H9 (cell line): ENCODE measurements around the gene PELI2. TPM values are rescaled to one million over a fixed set of nuclear protein-coding genes. Genes with fewer than 3 reads are reported as not detected.

Experiments used
- DNase-seq: peaks from one replicate; pipeline ENCODE4 v3.0.0-alpha.2; 2017
- H2AFZ ChIP-seq: one replicate; pipeline ENCODE4 v1.6.1; 2013; ENCODE audit warnings: mild to moderate bottlenecking, low read length, control low read depth, moderate library complexity
- H2AK5ac ChIP-seq: 2 replicates; pipeline ENCODE4 v1.6.1; 2013; ENCODE audit warnings: low read length, control low read depth, mixed read lengths; ENCODE audit not compliant: insufficient read length
- H2BK120ac ChIP-seq: one replicate; pipeline ENCODE4 v1.6.1; 2013; ENCODE audit warnings: low read depth, mild to moderate bottlenecking, low read length, control low read depth, inconsistent platforms; ENCODE audit not compliant: poor library complexity, severe bottlenecking
- H2BK12ac ChIP-seq: 2 replicates; pipeline ENCODE4 v1.6.1; 2013; ENCODE audit warnings: low read length, control low read depth, mixed read lengths, low read depth; ENCODE audit not compliant: insufficient read length
- H2BK15ac ChIP-seq: 2 replicates; pipeline ENCODE4 v1.6.1; 2013; ENCODE audit warnings: low read depth, low read length, control low read depth
- H2BK20ac ChIP-seq: one replicate; pipeline ENCODE4 v1.6.1; 2013; ENCODE audit warnings: low read depth, mild to moderate bottlenecking, low read length, control low read depth, inconsistent platforms; ENCODE audit not compliant: poor library complexity, severe bottlenecking
- H2BK5ac ChIP-seq: 2 replicates; pipeline ENCODE4 v1.6.1; 2013; ENCODE audit warnings: low read length, control low read depth, mixed read lengths; ENCODE audit not compliant: insufficient read length
- H3K14ac ChIP-seq: 2 replicates; pipeline ENCODE4 v1.6.1; 2013; ENCODE audit warnings: low read length, control low read depth; ENCODE audit not compliant: insufficient read depth
- H3K18ac ChIP-seq: 2 replicates; pipeline ENCODE4 v1.6.1; 2013; ENCODE audit warnings: low read depth, mild to moderate bottlenecking, mixed read lengths, low read length, control low read depth; ENCODE audit not compliant: insufficient read length
- H3K23ac ChIP-seq: 2 replicates; pipeline ENCODE4 v1.6.1; 2013; ENCODE audit warnings: low read length, control low read depth, mixed read lengths, low read depth; ENCODE audit not compliant: insufficient read length
- H3K23me2 ChIP-seq: 2 replicates; pipeline ENCODE4 v1.6.1; 2013; ENCODE audit warnings: low read depth, mild to moderate bottlenecking, mixed read lengths, low read length, control low read depth; ENCODE audit not compliant: insufficient read length, poor library complexity, severe bottlenecking
- H3K27ac ChIP-seq: 2 replicates; pipeline ENCODE4 v1.5.1; 2013; ENCODE audit warnings: low read length, control low read depth, mixed read lengths, low read depth; ENCODE audit not compliant: insufficient read length
- H3K27me3 ChIP-seq: 2 replicates; pipeline ENCODE4 v1.6.1; 2013; ENCODE audit warnings: low read length, control low read depth, inconsistent platforms; ENCODE audit not compliant: insufficient read depth
- H3K4ac ChIP-seq: 2 replicates; pipeline ENCODE4 v1.6.1; 2013; ENCODE audit warnings: low read depth, mild to moderate bottlenecking, control low read depth, inconsistent platforms, low read length, moderate library complexity
- H3K4me1 ChIP-seq: 2 replicates; pipeline ENCODE4 v1.6.1; 2013; ENCODE audit warnings: low read length, control low read depth, inconsistent platforms; ENCODE audit not compliant: insufficient read depth
- H3K4me2 ChIP-seq: 2 replicates; pipeline ENCODE4 v1.6.1; 2013; ENCODE audit warnings: low read length, control low read depth, mixed read lengths; ENCODE audit not compliant: insufficient read length, insufficient read depth
- H3K56ac ChIP-seq: 2 replicates; pipeline ENCODE4 v1.6.1; 2013; ENCODE audit warnings: low read depth, mild to moderate bottlenecking, mixed read lengths, low read length, control low read depth; ENCODE audit not compliant: insufficient read length
- H3K79me1 ChIP-seq: 2 replicates; pipeline ENCODE4 v1.6.1; 2013; ENCODE audit warnings: low read depth, mild to moderate bottlenecking, moderate library complexity, low read length, control low read depth, inconsistent platforms; ENCODE audit not compliant: insufficient read depth, poor library complexity, severe bottlenecking
- H3K79me2 ChIP-seq: 2 replicates; pipeline ENCODE4 v1.6.1; 2013; ENCODE audit warnings: low read length, control low read depth, inconsistent platforms; ENCODE audit not compliant: insufficient read depth
- H3K9ac ChIP-seq: 2 replicates; pipeline ENCODE4 v1.6.1; 2013; ENCODE audit warnings: low read length, control low read depth, mixed read lengths; ENCODE audit not compliant: insufficient read length; ENCODE audit errors: extremely low read depth
- H3K9me3 ChIP-seq: one replicate; pipeline ENCODE4 v1.6.1; 2013; ENCODE audit warnings: low read depth, low read length, inconsistent platforms; ENCODE audit not compliant: control insufficient read depth
- H3T11ph ChIP-seq: one replicate; pipeline ENCODE4 v1.6.1; 2013; ENCODE audit warnings: mild to moderate bottlenecking, low read length, control low read depth, inconsistent platforms
- H4K20me1 ChIP-seq: one replicate; pipeline ENCODE4 v1.6.1; 2013; ENCODE audit not compliant: control insufficient read depth, insufficient read length, insufficient read depth
- H4K5ac ChIP-seq: 2 replicates; pipeline ENCODE4 v1.6.1; 2013; ENCODE audit warnings: low read depth, mild to moderate bottlenecking, mixed read lengths, low read length, control low read depth; ENCODE audit not compliant: insufficient read length
- H4K8ac ChIP-seq: replicated peaks from 2 replicates; pipeline ENCODE4 v1.6.1; 2013; ENCODE audit warnings: low read length, control low read depth, mixed read lengths, low read depth; ENCODE audit not compliant: insufficient read length
- H4K91ac ChIP-seq: 2 replicates; pipeline ENCODE4 v1.6.1; 2013; ENCODE audit warnings: low read depth, mild to moderate bottlenecking, moderate library complexity, mixed read lengths, low read length, control low read depth; ENCODE audit not compliant: insufficient read length
- H3K27ac Mint-ChIP-seq, 3 experiments: 2 replicates in 2 of 3; 3 replicates in 1 of 3; pipeline ENCODE4 v1.8.0; 2020 to 2021; ENCODE audit warnings: mixed read lengths in 3 of 3, mild to moderate bottlenecking in 1 of 3, moderate library complexity in 1 of 3
- H3K27me3 Mint-ChIP-seq: 2 replicates; pipeline ENCODE4 v1.8.0; 2021; ENCODE audit warnings: low read depth, mild to moderate bottlenecking, moderate library complexity, mixed read lengths
- H3K36me3 Mint-ChIP-seq, 3 experiments: 2 replicates in 2 of 3; 3 replicates in 1 of 3; pipeline ENCODE4 v1.8.0; 2020 to 2021; ENCODE audit warnings: low read depth in 3 of 3, mixed read lengths in 3 of 3; ENCODE audit not compliant: insufficient read depth in 1 of 3
- H3K4me1 Mint-ChIP-seq, 2 experiments: 2 replicates each; pipeline ENCODE4 v1.8.0; 2020; ENCODE audit warnings: mixed read lengths in 2 of 2
- H3K4me3 Mint-ChIP-seq, 2 experiments: 2 replicates in 1 of 2; 3 replicates in 1 of 2; pipeline ENCODE4 v1.8.0; 2020 to 2021; ENCODE audit warnings: mild to moderate bottlenecking in 2 of 2, mixed read lengths in 2 of 2, moderate library complexity in 1 of 2
- H3K9me3 Mint-ChIP-seq, 2 experiments: 2 replicates in 1 of 2; 3 replicates in 1 of 2; pipeline ENCODE4 v1.8.0; 2020; ENCODE audit warnings: mild to moderate bottlenecking in 2 of 2, mixed read lengths in 2 of 2, moderate library complexity in 1 of 2
- WGBS: extraction: QIAGEN DNeasy Blood & Tissue Kit; methylation state at CpG from one replicate; pipeline ENCODE4 v1.1.7; 2013; ENCODE audit warnings: missing lambda C conversion rate, low lambda C conversion rate, mixed read lengths; ENCODE audit not compliant: insufficient read length; ENCODE audit errors: extremely low coverage; 5-methylcytosine and 5-hydroxymethylcytosine counted together
- total RNA-seq: library from RNA; stranded (reverse); gene quantifications from 2 replicates; pipeline ENCODE4 v1.2.1, GENCODE V29; 2021
- TF ChIP-seq, protein P1 (sequence below): fragments of 200-600 bp; sonication (generic); conservative IDR thresholded peaks from 3 replicates; pipeline ENCODE4 v1.8.0; 2021; ENCODE audit warnings: antibody characterized with exemption, mild to moderate bottlenecking

PELI2 gene
- total RNA-seq, 1 experiment from 2014 or later = 18.0 TPM

DNA sequence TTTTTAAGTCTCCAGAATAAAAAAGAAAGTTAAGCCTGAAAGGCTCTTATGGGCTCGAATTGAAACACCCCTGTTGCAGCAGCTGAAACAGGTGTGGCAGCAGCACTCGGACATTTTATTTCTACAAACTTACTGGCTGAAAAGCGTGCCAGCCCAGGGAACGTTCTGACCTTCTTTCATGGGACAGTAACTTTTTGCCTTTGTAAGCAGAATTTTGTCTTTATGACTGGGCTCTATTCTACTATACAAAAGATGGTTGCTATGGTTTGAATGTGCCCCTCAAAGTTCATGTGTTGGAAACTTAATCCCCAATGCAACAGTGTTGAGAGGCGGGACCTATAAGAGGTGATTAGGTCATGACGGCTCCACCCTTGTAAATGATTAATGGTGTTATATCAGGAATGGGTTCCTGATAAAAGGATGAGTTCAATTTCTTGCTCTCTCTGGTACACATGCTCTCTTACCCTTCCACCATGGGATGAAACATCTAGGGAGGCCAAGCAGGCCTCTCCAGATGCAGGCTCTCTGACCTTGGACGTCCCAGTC lies 52.7 kb downstream of the PELI2 start:
- Mint-ChIP-seq H3K9me3 (peaks cover 4 to 14% of the 10 kb centered on the region in 2 experiments), H3K4me3 (no peak overlapping the region), H3K27me3 (no peaks in the 10 kb centered on the region), H3K4me1 (peaks cover 18 to 38% of the 10 kb centered on the region in 2 experiments), H3K27ac (no peak overlapping the region), H3K36me3 (peaks cover 2 to 18% (median 4%) of the 10 kb centered on the region in 3 experiments; a peak in 5 of 7 replicates)
- H3K9ac ChIP-seq = no peak overlapping the region
- H2BK20ac ChIP-seq = no peak overlapping the region
- no peak overlapping the region for H3K18ac ChIP-seq
- H3K4me1 ChIP-seq = no peaks in the 10 kb centered on the region
- H4K8ac ChIP-seq = no peak overlapping the region
- no peak overlapping the region for H3K23ac ChIP-seq
- H3K14ac ChIP-seq = no peak overlapping the region
- H2BK120ac ChIP-seq = no peak overlapping the region
- no peak overlapping the region for H3T11ph ChIP-seq
- no peak overlapping the region for H2BK15ac ChIP-seq
- no peaks in the 10 kb centered on the region for H3K23me2 ChIP-seq
- H3K27me3 ChIP-seq = no peaks in the 10 kb centered on the region
- H3K79me1 ChIP-seq = peaks cover 3% of the 10 kb centered on the region
- no peak overlapping the region for H4K5ac ChIP-seq
- no peak for DNase-seq
- H4K91ac ChIP-seq = no peak overlapping the region
- H2AK5ac ChIP-seq = no peak overlapping the region
- H3K27ac ChIP-seq = no peak overlapping the region
- H2BK5ac ChIP-seq = no peak overlapping the region
- no peak overlapping the region for H3K4me2 ChIP-seq
- TF ChIP-seq, protein P1, sequence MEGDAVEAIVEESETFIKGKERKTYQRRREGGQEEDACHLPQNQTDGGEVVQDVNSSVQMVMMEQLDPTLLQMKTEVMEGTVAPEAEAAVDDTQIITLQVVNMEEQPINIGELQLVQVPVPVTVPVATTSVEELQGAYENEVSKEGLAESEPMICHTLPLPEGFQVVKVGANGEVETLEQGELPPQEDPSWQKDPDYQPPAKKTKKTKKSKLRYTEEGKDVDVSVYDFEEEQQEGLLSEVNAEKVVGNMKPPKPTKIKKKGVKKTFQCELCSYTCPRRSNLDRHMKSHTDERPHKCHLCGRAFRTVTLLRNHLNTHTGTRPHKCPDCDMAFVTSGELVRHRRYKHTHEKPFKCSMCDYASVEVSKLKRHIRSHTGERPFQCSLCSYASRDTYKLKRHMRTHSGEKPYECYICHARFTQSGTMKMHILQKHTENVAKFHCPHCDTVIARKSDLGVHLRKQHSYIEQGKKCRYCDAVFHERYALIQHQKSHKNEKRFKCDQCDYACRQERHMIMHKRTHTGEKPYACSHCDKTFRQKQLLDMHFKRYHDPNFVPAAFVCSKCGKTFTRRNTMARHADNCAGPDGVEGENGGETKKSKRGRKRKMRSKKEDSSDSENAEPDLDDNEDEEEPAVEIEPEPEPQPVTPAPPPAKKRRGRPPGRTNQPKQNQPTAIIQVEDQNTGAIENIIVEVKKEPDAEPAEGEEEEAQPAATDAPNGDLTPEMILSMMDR = no peak
- no peak overlapping the region for H3K4ac ChIP-seq
- no peaks in the 10 kb centered on the region for H4K20me1 ChIP-seq
- no peak overlapping the region for H3K56ac ChIP-seq
- no peaks in the 10 kb centered on the region for H3K9me3 ChIP-seq
- H2AFZ ChIP-seq = no peak overlapping the region
- no peak overlapping the region for H2BK12ac ChIP-seq
- H3K79me2 ChIP-seq = peaks cover 1% of the 10 kb centered on the region; the same call in 1 of the 2 replicates
- no CpG with 5 or more reads among the region's 7 CpGs for WGBS
